DMS53 treated with DMSO at 0.1 percent for 48 hours (cell line): ENCODE measurements around the gene TBX15.
"Not testable (repeated sequence)": the region's sequence is repeated elsewhere in the genome, so short reads cannot be mapped to it uniquely, and the experiment has no call there.

ENCODE experiments used
- DNase-seq: peaks from one replicate; lab custom pipeline; 2025; ENCODE audit not compliant: unreplicated experiment; lab: John Stamatoyannopoulos, UW

Gene TBX15

DNA sequence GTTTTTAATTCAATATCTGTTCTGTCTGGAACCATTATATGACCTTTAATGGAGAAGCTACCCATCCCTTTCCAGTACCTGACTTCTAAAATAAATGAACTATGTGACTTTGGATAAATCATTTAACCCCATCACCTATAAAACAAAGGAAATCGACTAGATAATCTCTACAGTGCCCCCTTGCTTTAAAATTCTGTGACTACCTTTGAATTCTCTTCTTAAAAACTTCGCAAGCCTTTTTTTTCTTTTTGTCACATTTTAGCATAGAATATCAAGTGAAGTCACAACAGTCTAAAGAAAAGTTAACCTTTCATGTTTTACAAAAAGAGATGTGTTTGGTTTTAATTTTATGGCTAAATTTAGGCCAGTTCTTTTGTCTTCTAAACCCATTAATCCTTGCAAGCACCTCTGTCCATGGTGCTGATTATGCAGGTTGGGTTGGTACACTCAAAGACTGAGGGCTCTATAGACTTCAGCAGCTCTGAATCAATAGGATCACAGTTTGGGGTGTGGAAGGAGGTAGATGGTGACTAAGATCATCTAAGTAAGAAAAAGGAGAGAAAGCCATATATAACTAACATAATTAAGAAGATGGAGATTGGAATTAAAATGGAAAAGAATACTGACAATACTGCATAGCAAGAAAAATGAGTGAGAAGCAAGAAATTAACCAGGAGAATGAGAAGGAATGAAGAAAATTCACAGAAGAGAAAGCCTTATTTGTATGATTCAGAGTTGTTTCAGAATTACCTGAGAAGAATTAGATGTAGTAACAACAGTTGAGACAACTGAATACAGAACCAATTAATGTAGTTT, 59.2 kb downstream of the TBX15 start:
- no peak for DNase-seq

GRCh38 chr1:118927427-118928187, 60.5 kb downstream of the TBX15 start:
- DNase-seq, result no peak

- DNase-seq, result no peak
Measured at GRCh38 chr1:118926261-118926660, 61.9 kb downstream of the TBX15 start.

DNA sequence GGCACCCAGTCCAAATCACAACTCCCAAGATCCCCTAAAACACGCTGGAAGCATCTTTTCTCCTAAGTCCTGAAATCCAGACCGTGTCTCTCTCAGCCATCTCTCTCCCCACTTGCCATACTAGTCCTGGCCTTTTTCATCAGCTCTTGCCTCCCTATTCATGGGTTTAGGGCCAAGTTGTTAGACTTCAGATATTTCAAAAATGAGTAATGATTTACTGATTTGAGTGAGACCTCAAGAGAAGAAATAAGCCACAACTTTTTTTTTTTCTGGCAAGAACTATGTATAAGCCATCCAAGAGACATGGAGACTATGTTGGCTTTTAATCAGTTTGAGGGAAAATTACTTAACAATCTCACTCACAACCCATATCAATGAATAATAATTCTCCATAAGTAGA, 62.5 kb downstream of the TBX15 start:
- no peak for DNase-seq

DNA sequence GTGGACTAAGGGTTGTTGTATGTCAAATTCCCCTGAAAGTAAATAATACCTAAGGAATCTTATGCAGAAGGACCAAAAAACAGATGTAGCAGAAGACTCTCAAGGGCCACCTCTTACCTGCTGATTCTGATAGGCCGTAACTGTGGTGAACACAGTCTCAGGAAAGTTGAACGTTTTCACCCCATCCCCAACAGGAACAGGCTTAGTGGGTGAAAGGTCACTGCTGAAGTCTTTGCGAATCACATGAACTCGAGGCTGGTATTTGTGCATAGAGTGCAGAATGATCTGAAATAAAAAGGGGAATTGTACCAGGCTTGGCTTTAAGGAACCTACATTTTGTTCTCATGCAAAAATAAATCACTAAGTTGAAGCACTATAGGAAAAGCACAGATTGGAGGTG, 64.8 kb downstream of the TBX15 start:
- DNase-seq, result no peak

DNA sequence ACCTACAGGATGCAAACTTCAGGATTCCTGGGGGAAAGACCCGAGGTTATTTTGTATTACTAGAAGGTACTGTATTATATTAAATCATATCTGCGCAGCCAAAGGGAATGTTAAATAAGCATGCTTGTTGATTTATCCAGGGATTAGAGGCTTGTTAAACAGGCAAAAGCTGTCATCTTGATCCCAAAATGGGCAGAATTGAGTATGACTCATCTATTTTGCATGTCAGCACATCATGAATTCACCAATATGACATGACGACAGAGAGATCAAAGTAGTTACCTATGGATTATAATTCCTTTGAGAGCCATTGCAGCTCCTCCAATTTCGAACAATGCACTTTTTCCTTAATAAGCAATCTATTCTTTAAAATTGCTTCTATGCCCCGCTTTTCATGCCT, 66.1 kb downstream of the TBX15 start:
- DNase-seq, result no peak

DNA sequence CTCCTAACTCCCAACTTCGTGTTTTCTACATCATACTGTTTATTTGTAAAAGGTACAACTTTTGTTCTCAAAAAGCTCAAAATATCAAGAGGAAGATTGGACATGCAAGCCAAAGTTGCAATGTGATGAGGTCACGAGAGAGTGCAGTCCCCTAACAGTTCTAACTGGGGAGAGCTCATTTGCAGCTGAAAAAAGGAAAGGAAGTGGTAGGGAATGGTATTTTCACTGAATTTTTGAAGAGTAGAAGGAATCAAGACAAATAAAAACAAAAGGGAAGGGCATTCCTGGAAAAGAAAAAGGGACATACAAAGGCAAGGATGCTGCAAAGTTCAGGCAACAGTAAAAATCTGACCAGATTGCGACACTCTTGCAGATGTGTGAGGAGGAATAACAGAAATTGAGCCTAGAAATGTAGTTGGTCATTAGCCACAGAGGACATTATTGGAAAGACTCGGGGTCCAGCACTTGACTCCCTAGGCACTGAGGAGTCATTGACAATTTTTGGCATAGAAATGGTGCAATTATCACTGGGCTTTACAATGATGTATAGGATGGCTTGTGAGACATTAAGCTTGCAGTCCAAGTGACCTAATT, 67.9 kb downstream of the TBX15 start:
- DNase-seq, result no peak

DNA sequence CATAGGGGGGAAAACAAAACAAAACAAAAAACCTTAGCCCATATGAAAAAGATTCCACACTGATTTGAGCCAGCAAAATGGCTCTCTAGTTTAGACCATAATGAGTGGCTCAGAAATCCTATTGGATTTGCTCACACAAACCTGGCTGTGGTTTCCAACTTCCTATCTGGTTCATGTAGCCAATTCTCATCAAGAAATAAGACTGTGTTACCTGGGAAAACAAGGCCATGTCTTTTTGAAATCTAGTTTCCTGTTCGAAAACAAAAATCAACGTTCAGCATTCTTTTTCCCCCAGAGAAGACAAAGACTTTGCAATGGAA, 69.2 kb downstream of the TBX15 start:
- DNase-seq, result no peak

- no peak for DNase-seq
Measured at GRCh38 chr1:118918230-118918939, 69.8 kb downstream of the TBX15 start.

- not testable (repeated sequence) for DNase-seq
Measured at GRCh38 chr1:118916346-118916745, 71.8 kb downstream of the TBX15 start.

GRCh38 chr1:118914379-118915161, 73.6 kb downstream of the TBX15 start:
- peak; percentile 68 for DNase-seq

GRCh38 chr1:118913818-118914217, 74.3 kb downstream of the TBX15 start:
- DNase-seq, result peak; percentile 6

DNA sequence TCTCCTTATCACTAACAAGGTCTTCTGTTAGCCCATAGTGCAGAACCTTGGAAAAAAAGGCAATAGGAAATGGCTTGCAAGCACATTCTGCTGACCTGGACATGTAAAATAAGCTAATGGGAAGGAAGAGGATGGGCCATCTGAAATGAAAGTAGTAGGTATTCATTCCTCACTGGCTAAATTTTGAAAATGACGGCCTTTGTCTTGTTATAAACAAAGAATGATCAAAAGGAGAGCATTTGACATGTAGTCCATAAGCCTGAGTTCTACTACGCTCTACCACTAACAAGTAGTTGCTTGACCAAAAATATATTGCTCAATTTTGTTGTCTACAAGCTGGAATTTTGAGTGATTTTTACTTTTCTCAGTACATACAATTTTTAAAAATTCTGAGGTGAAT, 75.6 kb downstream of the TBX15 start:
- DNase-seq, result no peak

GRCh38 chr1:118911571-118911970, 76.6 kb downstream of the TBX15 start:
- no peak for DNase-seq

GRCh38 chr1:118907466-118907865, 80.7 kb downstream of the TBX15 start:
- DNase-seq, result no peak

- DNase-seq, result no peak
Measured at GRCh38 chr1:118905671-118906070, 82.5 kb downstream of the TBX15 start.

DNA sequence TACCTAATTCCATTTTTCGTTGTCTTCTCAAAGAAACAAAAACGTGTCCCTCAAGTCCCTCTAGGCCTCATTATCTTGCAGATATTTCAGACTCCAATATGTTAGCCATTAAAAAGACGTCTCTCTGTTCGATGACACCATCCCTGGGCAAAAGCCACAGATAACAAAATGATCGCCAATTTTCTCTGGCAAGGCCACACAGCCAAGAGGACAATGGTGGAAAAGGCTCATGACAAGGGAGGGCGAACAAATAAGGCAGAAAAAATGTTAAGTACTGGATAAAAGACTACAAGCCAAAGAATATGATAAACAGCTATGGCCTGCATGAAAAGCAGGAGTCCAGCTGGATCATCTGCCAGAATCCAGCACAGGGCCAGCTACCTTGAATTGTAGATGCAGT, 82.9 kb downstream of the TBX15 start:
- DNase-seq, result no peak

DNA sequence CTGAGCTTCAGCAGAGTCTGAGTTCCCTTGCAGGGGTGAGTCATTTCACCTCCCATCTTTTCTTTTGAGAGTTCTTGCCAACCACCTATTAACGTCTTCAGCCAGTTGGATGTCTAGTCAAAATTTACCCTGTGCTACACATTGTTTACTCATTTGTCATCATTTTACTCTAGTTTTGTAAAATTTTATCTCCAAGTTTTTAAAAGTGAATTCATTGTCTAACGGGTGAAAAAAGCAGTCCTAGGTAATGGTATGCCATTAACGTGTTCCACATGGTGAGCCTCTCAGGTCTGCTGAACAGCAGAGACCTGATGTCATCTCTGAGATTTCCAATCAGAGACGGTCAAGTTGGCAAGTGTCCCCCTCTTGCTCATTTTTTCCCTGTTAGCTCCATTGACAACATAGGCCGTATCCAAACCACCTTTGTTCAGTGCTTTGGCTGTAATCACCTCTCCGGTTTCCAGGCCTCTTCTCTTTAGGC, 85.4 kb downstream of the TBX15 start:
- DNase-seq, result no peak

DNA sequence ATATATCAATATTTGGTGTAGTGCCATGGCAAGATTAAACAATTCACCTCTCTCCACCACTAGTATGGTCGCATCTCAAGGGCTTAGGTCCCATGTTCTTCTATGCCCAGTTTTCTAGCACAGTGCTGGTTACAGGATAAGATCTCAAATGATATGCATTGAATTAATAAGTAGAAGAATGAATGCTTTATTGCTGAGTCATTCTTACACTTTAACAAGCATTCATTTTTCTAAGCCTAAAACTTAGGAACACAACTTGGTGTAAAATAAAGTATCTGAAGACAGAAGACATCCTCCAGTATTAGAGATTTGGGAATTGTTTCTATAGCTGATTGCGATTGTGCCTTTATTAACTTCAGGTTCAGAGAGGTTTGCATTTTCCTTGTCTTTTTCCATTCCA, 85.8 kb downstream of the TBX15 start:
- DNase-seq, result no peak

- DNase-seq, result no peak
Measured at GRCh38 chr1:118900643-118901440, 87.3 kb downstream of the TBX15 start.
